NCI-H2227 (cell line): ENCODE measurements around the gene SNAP47.

Experiments
- DNase-seq: peaks from one replicate; lab custom pipeline; 2025; ENCODE audit not compliant: unreplicated experiment; lab: John Stamatoyannopoulos, UW

Gene SNAP47

GRCh38 chr1:227795732-227796131 is 60.5 kb downstream of the SNAP47 start:
- DNase-seq = no peak

GRCh38 chr1:227796359-227796915 is 61.2 kb downstream of the SNAP47 start:
- DNase-seq = no peak

- DNase-seq = no peak
These were observed 61.9 kb downstream of the SNAP47 start for GRCh38 chr1:227797144-227797543.

GRCh38 chr1:227797625-227798024 is 62.4 kb downstream of the SNAP47 start:
- DNase-seq = no peak

- DNase-seq = no peak
These were observed 63.0 kb downstream of the SNAP47 start for GRCh38 chr1:227798078-227798802.

- no peak for DNase-seq
These were observed 64.5 kb downstream of the SNAP47 start for GRCh38 chr1:227799756-227800155.

GRCh38 chr1:227803933-227804332 is 68.7 kb downstream of the SNAP47 start:
- no peak for DNase-seq

- no peak for DNase-seq
These were observed 70.5 kb downstream of the SNAP47 start for GRCh38 chr1:227805606-227806197.

- DNase-seq = no peak
These were observed 73.3 kb downstream of the SNAP47 start for GRCh38 chr1:227808566-227808965.

- no peak for DNase-seq
These were observed 73.8 kb downstream of the SNAP47 start for GRCh38 chr1:227809026-227809425.

GRCh38 chr1:227813962-227814361 is 78.7 kb downstream of the SNAP47 start:
- DNase-seq = no peak

- no peak for DNase-seq
These were observed 80.5 kb downstream of the SNAP47 start, which contains the start of gene PRSS38 for GRCh38 chr1:227815468-227816409. TSS of gene PRSS38 (plus strand) at chr1:227815675. CDS start at chr1:227815717, 42 bp downstream.

- no peak for DNase-seq
These were observed 81.7 kb downstream of the SNAP47 start for GRCh38 chr1:227816750-227817446.

GRCh38 chr1:227823537-227823936 is 88.3 kb downstream of the SNAP47 start:
- no peak for DNase-seq

GRCh38 chr1:227824204-227824603 is 89.0 kb downstream of the SNAP47 start:
- DNase-seq = no peak

- no peak for DNase-seq
These were observed 93.6 kb downstream of the SNAP47 start for GRCh38 chr1:227828786-227829185.
